Right lung (tissue), 5 donors: ENCODE results near the gene HIPK4. TPM values are rescaled to one million over a fixed set of nuclear protein-coding genes. Genes with fewer than 3 reads are reported as not detected.

Experiments
- DNase-seq, 2 donors: peaks; one replicate each; pipeline ENCODE4 v3.0.0-alpha.2; 2013
- polyA plus RNA-seq, 5 donors: library from polyadenylated mRNA; unstranded; fragments of 120-200 nt; gene quantifications; one replicate each; pipeline versions ENCODE4 v1.2.1 to v1.2.3, GENCODE V29; 2013; ENCODE audit warnings: inconsistent platforms in 1 of 5, low replicate concordance in 1 of 5; ENCODE audit not compliant: insufficient read length in 5 of 5, insufficient read depth in 1 of 5

HIPK4 gene
- polyA plus RNA-seq, 5 donors = 0.09 to 0.42 (median 0.18) TPM

DNA sequence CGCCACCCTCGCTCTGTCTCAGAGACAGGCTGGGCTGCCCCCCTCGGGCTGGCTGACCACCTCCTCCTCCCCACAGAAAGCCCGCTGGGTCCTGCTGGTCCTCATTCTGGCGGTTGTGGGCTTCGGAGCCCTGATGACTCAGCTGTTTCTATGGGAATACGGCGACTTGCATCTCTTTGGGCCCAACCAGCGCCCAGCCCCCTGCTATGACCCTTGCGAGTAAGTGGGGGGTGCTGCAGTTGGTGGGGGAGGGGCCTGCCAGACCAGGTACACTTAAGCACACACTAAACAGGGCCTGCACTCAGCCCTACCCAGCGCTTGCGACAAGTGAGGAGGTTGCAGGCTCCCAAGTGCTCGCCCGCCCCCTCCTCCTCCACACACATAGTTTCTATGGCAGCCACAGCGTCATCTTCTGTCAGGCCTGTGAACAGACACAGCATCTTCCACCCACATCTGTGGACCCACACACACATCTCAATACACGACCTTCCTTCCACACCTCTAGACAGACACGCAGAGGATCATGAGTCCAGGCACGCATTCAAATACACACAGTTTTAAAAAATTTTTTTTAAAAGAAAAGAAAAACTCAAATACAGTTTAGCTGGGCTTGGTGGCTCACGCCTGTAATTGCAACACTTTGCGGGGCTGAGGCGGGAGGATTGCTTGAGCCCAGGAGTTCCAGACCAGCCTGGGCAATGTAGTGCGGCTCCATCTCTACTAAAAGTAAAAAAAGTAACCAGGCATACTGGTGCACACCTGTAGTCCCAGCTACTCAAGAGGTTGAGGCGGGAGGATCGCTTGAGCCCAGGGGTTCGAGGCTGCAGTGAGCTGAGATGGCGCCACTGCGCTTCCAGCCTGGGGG is 23.1 kb downstream of the HIPK4 start:
- peak; percentile 44 to 49 for DNase-seq

- peak; percentile 79 for DNase-seq
Measured at GRCh38 chr19:40365613-40366401, 24.2 kb downstream of the HIPK4 start.

DNA sequence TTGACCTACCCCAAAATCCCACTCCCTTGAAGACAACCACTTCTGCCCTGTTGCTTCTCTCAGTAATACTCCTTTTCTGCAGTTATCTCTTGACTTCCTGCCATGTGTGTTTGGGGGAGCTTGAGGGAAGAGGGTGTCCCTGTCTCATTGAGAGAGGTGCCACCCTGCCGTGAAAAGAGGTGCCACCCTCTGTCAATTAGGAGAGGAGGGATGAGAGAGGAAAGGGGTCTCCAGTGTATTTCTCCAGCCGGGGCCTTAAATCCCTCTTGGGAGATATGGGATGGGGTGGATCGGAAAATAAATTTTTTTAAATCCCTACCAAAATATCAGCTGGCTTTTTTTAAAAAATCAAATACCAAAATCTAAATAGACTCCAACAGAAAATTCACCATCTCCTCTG is 25.0 kb downstream of the HIPK4 start:
- no peak for DNase-seq

- no peak for DNase-seq
Measured at GRCh38 chr19:40363069-40363468, 26.9 kb downstream of the HIPK4 start.

GRCh38 chr19:40362160-40362559 is 27.8 kb downstream of the HIPK4 start:
- DNase-seq = no peak

DNA sequence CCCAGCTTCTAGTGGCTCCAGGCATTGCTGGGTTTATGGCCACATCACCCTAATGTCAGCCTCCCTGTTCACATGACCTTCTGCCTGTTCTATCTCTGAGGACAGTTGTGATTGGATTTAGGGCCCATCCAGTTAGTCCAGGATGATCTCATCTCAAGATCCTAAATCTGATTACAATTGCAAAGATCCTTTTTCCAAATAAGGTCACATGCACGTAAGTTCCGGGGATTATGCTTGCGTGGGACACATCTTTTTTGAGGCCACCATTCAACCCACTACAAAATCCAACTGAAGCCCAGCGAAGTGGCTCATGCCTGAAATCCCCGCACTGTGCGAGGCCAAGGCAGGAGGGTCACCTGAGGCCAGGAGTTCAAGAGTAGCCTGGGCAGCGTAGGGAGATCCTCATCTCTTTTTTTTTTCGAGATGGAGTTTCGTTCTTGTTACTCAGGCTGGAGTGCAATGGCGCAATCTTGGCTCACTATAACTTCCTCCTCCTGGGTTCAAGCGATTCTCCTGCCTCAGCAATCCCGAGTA is 29.2 kb downstream of the HIPK4 start:
- DNase-seq = no peak

DNA sequence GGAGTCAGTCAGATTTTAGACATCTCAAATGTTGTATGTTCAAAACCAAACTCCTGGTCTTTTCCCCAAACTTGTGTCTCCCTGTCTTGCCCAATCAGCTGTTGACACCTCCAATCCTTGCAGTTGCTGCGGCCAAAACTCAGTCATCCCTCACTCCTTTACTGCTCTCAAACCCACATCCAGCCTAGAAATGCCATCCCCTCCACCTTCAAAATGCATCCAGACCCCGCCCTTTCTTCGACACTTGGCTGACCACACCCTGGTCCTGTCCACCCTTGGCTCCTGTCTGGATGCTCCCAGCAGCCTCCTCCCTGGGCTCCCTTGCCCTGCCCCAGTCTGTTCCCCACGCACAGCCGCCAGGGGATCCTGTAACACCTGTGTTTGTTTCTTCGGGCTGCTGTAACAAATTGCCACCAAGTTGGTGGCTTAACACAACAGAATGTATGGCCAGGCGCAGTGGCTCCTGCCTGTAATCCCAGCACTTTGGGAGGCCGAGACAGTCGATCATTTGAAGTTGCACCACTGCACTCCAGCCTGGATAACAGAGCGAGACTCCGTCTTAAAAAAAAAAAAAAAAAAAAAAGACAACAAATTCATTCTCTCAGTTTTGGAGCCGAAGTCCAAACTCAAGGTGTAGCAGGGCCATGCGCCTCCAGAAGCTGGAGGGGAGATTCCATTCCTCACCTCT is 29.8 kb downstream of the HIPK4 start:
- no peak for DNase-seq

- DNase-seq = no peak
Measured at GRCh38 chr19:40358773-40359172, 31.2 kb downstream of the HIPK4 start.

- DNase-seq = no peak
Measured at GRCh38 chr19:40357640-40358039, 32.3 kb downstream of the HIPK4 start.

GRCh38 chr19:40356681-40357595 is 33.0 kb downstream of the HIPK4 start:
- DNase-seq = no peak

DNA sequence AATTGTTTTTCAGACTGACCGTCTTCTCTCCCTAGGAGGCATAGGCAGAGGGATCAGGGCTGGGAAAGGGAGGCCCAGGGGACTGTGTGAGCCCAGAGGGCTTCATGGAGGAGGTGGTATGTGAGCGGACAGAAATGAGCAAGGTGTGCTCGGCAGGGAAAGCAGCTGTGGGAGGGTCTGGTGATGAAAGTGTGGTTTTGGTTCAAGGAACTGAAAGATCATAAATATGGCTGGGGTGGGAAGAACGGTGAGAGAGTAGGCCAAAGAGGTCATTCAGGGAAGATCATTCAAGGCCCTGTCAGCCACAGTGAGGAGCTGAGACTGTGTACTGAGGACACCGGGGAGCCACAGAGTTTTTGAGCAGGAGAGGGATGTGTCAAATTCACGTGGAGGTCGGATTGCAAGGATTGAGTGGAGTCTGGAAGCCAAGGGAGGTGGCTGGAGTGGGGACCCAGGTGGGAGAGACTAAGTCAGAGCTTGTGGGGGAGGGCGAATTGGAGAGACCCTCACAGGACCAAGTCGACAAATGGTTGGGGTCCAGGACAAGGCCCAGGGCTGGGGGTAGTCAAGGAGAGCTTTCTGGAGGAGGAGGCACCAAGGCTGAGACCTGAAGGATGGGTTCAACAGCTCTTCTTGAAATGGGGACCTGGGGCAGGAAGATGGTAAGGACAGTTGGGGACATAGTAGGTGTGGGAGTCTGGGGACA is 33.9 kb downstream of the HIPK4 start:
- DNase-seq = no peak

- DNase-seq = peak in 1 of 2 donors; percentile 29
Measured at GRCh38 chr19:40348961-40349507, 40.9 kb downstream of the HIPK4 start.

DNA sequence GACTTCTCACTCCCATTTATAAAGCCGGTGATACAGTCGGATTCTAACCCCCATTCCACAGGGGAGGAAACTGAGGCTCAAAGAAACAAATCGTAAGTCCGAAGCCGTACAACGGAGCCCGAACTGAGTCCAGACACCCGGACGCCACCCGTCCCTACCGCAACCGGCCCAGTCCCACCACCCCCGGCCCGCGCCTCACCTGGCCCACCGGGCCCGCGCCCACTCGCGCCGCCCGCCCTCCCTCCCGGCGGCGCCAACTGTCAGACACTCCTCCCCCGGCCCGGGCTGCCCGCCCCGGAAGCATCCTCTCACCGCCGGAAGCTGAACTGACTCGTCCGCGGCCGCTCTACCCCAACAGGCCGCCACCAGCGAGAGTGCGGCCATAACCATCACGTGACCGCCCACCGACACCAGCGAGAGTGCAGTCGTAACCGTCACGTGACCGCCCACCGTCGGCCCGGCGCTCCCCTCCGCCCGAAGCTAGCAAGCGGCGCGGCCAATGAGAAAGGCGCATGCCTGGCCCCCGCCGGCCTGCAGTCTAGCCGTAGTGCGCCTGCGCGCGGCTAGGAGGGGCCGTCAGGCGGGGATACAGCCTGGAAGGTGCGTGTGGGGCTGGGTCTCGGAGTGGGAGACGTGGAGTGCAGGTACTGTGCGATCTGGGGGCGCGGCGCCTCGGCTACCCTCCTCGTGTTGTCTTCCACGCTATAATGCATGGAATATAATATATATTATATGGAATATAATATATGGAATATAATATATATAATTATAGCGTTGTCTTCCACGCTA is 41.7 kb downstream of the HIPK4 start, which contains the start of the genes C19orf47 and PLD3:
Gene C19orf47 (minus strand): TSS at position 273 of the 789 bp plus-strand sequence. CDS start 6,540 bp downstream, outside the sequence.
Gene PLD3 (plus strand): TSS at position 571 of the 789 bp plus-strand sequence. CDS start 17,789 bp downstream, outside the sequence.
- peak; percentile 99 for DNase-seq

DNA sequence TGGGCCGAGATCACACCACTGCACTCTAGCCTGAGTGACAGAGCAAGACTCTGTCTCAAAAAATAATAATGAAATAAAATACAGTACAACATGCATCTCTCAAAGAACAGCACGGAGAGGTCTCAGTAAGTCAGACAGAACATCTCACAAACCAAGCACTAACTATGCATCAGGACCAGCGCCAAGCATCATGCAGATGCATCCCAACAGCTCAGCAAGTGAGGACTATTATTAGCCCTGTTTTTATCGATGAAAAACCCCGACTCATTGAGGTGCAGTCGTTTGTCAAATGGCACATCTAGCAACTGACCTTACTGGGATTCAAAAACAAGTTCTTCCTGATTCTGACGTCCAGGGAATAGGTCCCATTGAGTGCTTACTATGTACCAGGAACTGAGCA is 45.6 kb downstream of the HIPK4 start:
- DNase-seq = no peak

DNA sequence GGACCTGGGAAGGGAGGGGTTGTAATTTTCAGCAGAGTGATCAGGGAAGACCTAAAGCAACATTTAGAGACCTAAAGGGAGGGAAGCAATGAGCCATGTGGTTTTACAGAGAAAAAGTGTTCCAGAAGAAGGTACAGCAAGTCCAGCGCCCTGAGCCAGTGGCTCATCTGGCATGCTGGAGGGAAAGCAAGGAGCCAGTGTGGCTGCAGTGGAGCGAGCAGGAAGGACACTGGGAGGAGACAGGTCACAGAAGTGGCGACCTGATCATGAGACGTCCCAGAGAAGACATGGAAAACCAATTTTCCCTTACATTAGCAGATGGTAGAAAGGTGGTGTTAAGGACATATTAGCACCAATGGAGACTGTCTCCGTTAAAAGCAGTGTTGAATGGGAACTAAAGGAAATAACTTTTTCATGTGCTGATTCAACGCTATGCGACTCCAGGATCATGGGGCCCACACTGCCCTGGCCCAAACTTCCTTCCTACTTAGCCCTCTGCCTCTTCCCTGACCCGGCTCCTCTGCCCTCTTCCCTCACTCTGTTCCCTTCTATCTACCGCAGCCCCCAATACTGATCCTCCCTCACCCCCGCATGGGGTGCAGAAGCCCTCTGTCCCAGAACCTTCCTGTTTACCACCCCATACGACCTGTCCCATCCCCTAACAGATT is 47.2 kb downstream of the HIPK4 start:
- DNase-seq = no peak

GRCh38 chr19:40341601-40342482 is 48.1 kb downstream of the HIPK4 start:
- DNase-seq = no peak
